Keratinocyte (primary cell): ENCODE results near the gene CACNA1C.

Experiments
- EZH2 ChIP-seq: IDR thresholded peaks from one replicate; pipeline ENCODE4 v1.6.1; 2012; ENCODE audit warnings: inconsistent platforms, mild to moderate bottlenecking, low read length, moderate library complexity
- TF ChIP-seq, protein P1 (sequence below), 3 experiments: IDR thresholded peaks in 1 of 3; conservative IDR thresholded peaks in 1 of 3; optimal IDR thresholded peaks in 1 of 3; 2 replicates in 2 of 3; 3 replicates in 1 of 3; pipeline versions ENCODE3 to v1.5.1; 2011; ENCODE audit warnings: low read length in 3 of 3, mild to moderate bottlenecking in 3 of 3, moderate library complexity in 2 of 3, control low read depth in 1 of 3, inconsistent platforms in 1 of 3; ENCODE audit not compliant: insufficient read depth in 2 of 3; ENCODE audit errors: extremely low read depth in 1 of 3

DNA sequence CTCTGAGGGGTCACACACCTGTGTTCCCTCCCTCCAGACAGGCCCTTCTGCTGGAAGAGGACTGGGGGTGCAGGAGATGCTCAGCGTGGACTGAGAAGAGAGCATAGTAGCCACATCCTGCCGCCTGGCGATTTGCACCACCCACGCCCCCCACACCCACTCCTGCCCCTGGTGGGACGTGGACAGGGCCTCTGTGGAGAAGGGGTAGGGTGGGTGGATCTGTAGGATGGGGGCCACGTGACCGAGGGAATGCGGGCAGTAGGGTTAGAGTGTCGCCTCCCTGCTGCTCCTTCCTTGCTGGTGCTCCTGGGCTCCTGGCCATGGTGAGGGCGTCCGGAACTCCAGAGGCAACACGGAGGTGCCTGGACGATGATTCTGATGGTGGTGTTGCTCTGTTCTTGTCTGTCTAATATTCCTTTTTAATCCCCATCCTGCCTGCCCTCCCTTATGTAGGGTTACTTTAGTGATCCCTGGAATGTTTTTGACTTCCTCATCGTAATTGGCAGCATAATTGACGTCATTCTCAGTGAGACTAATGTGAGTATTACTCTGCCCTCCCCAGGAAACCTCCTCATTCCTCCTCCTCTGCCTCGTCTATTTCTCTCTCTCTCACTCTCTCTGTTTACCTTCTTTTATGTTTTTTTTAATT is 580.5 kb downstream of the CACNA1C start:
- TF ChIP-seq, protein P1, sequence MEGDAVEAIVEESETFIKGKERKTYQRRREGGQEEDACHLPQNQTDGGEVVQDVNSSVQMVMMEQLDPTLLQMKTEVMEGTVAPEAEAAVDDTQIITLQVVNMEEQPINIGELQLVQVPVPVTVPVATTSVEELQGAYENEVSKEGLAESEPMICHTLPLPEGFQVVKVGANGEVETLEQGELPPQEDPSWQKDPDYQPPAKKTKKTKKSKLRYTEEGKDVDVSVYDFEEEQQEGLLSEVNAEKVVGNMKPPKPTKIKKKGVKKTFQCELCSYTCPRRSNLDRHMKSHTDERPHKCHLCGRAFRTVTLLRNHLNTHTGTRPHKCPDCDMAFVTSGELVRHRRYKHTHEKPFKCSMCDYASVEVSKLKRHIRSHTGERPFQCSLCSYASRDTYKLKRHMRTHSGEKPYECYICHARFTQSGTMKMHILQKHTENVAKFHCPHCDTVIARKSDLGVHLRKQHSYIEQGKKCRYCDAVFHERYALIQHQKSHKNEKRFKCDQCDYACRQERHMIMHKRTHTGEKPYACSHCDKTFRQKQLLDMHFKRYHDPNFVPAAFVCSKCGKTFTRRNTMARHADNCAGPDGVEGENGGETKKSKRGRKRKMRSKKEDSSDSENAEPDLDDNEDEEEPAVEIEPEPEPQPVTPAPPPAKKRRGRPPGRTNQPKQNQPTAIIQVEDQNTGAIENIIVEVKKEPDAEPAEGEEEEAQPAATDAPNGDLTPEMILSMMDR (optimal IDR thresholded peaks at IDR 0.05 in 1 of 3, IDR thresholded peaks at IDR 0.05 in 1 of 3, conservative IDR thresholded peaks at IDR 0.05 in 1 of 3; ENCODE audit: extremely low read depth in 1 of 3, insufficient read depth in 2 of 3, low read length in 3 of 3): no peak
- no peak for TF ChIP-seq EZH2
